Activated T-helper 2 cell treated with anti-CD3 and anti-CD28 coated beads, Interferon-gamma antibody, Interleukin-2, Interleukin-4, amounts not matched to agents 10 μg/mL and 5 μg/mL and 100 μg/mL, durations not matched to agents 14 hours and 24 hours and 36 hours (primary cell): Measurements from ENCODE around the gene GHITM. TPM values are rescaled to one million over a fixed set of nuclear protein-coding genes. Genes with fewer than 3 reads are reported as not detected.
"Not testable (repeated sequence)": the region's sequence is repeated elsewhere in the genome, so short reads cannot be mapped to it uniquely, and the experiment has no call there.

Source experiments
- DNase-seq: peaks from one replicate; pipeline ENCODE4 v3.0.0; 2021; ENCODE audit warnings: low spot score
- H3K27ac Mint-ChIP-seq: one replicate; pipeline ENCODE4 v1.8.0; 2021; ENCODE audit warnings: mixed read lengths
- H3K27me3 Mint-ChIP-seq: one replicate; pipeline ENCODE4 v1.8.0; 2021; ENCODE audit warnings: low read depth, mixed read lengths
- H3K36me3 Mint-ChIP-seq: one replicate; pipeline ENCODE4 v1.8.0; 2021; ENCODE audit warnings: low read depth, mixed read lengths
- H3K4me1 Mint-ChIP-seq: one replicate; pipeline ENCODE4 v1.8.0; 2021; ENCODE audit warnings: low read depth, mixed read lengths
- H3K4me3 Mint-ChIP-seq: one replicate; pipeline ENCODE4 v1.8.0; 2021; ENCODE audit warnings: low read depth, mild to moderate bottlenecking, moderate library complexity, mixed read lengths
- H3K9me3 Mint-ChIP-seq: one replicate; pipeline ENCODE4 v1.8.0; 2021; ENCODE audit warnings: mixed read lengths
- intact Hi-C: fragments of 100-400 bp; cut with micrococcal nuclease; formaldehyde crosslinking; loops from one replicate; pipeline ENCODE4 v1.15.1; 2023
- total RNA-seq: library from RNA; stranded (reverse); gene quantifications from 2 replicates; pipeline ENCODE4 v1.2.3, GENCODE V29; 2022

The GHITM gene
- total RNA-seq, 1 donor from 2014 or later = 141 TPM

DNA sequence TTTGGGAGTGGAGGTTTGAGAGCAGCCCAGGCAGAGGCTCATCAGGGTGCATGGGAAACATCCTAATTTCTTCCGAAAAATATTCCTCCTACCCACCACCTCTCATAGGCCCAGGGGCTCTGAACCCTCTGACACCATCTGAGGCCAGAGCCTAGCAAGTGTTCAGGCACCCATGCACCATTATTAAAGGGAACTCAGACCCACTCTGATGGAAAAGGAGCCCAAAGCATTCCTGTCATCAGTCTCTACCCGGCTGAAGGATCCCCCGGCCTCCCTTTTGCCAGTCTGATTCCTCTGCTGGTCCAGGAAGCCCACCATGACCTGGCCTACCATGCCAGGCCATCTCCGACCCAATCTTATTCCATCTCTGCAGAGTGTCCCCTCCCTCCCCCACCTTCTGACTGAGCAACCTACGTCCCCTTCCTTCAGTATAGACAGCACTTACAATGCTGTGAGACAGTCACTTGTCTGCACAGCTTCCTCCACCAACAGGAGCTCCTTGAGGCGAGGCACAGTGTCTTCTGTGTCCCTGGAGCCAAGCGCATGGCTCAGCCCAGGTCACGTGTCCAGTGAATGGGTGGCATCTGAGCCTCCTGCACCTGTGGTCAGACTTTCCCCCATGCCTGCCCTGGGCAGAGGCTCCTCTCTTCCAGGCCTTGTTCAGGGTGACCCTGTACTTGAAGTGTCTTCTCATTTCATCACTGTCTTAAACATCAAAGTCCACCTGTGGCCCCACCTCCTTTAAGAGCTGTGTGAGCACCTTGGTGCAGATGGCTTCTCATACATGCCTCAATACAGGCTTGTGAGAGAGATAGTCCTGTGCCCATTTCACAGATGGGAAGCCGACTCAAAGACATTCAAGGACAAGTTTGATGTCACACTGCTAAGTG, 33.4 kb downstream of the GHITM start:
- Mint-ChIP-seq H3K27me3 (no peaks in the 10 kb centered on the region), H3K9me3 (no peaks in the 10 kb centered on the region), H3K27ac (no peak overlapping the region), H3K4me1 (peaks cover 4% of the 10 kb centered on the region), H3K36me3 (no peaks in the 10 kb centered on the region), H3K4me3 (no peak overlapping the region)
- intact Hi-C loops = no loop called here
- DNase-seq = no peak

DNA sequence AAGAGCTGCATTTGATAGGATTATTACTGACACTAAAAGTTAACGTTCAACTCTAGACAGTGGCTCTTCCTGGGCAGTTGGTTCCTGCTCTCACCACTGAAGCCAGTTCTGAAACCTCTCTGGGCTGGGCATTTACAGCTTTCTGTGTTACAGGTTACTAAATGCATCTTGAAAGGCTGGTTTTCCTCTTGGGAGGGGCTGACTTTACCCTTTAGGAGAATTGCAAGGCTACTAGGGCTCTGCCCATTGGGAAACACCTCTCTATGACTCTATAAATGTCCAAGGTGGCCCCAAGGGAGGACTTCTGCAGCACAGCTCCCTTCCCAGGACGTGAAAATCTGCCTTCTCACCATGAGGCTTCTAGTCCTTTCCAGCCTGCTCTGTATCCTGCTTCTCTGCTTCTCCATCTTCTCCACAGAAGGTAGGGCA, 34.2 kb downstream of the GHITM start, which contains the start of gene GPR15LG:
Gene GPR15LG, plus strand, starts transcription at position 301 of the 429 bp plus-strand sequence. Its CDS starts 51 bp downstream, at position 352.
- H3K36me3 Mint-ChIP-seq = no peaks in the 10 kb centered on the region
- DNase-seq = no peak
- peaks cover 4% of the 10 kb centered on the region for H3K4me1 Mint-ChIP-seq
- no peak within 1 kb of the TSS for H3K4me3 Mint-ChIP-seq
- no peaks in the 10 kb centered on the region for H3K9me3 Mint-ChIP-seq
- intact Hi-C loops = no loop called here
- no peak within 1 kb of the TSS for H3K27ac Mint-ChIP-seq
- H3K27me3 Mint-ChIP-seq = no peaks in the 10 kb centered on the region

DNA sequence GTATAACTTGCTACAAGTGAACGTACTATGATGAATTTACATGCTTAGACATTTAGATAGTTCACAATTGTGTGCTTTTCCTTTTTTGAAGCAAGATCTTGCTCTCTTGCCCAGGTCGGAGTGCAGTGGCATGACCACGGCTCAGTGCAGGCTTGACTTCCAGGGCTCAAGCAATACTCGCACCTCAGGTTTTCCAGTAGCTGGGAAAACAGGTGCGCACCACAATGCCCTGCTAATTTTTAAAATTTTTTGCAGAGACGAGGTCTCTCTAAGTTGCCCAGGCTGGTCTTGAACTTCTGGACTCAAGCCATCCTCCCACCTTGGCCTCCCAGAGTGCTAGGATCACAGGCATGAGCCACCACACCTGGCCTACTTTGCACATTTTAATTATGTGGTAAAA, 36.1 kb downstream of the GHITM start:
- no peaks in the 10 kb centered on the region for H3K27me3 Mint-ChIP-seq

DNA sequence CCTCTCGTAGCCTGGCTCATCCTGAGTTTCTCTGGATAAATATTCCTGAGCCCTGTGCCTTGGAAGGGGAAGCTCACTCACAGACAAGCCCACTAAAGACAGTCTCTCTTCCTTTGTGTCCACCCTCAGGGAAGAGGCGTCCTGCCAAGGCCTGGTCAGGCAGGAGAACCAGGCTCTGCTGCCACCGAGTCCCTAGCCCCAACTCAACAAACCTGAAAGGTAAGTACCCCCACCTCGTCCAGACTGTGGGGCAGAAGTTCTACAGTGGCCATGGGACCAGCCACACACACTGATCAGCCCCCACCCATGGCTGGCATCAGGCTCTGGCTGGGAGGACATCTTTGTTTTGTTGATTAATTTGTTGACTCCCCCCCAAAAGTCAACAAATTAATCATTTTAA, 37.0 kb downstream of the GHITM start:
- Mint-ChIP-seq H3K9me3 (no peaks in the 10 kb centered on the region), H3K27ac (no peak overlapping the region), H3K4me1 (peaks cover 4% of the 10 kb centered on the region), H3K36me3 (no peaks in the 10 kb centered on the region), H3K4me3 (no peak overlapping the region), H3K27me3 (no peaks in the 10 kb centered on the region)
- intact Hi-C loops = no loop called here
- DNase-seq = no peak

More for the DNA sequence above, 36.1 kb downstream of the GHITM start:
- intact Hi-C loops = no loop called here
- H3K4me3 Mint-ChIP-seq = no peak overlapping the region
- DNase-seq = no peak
- H3K27ac Mint-ChIP-seq = no peak overlapping the region
- H3K36me3 Mint-ChIP-seq = no peaks in the 10 kb centered on the region
- H3K4me1 Mint-ChIP-seq = peaks cover 4% of the 10 kb centered on the region
- no peaks in the 10 kb centered on the region for H3K9me3 Mint-ChIP-seq

DNA sequence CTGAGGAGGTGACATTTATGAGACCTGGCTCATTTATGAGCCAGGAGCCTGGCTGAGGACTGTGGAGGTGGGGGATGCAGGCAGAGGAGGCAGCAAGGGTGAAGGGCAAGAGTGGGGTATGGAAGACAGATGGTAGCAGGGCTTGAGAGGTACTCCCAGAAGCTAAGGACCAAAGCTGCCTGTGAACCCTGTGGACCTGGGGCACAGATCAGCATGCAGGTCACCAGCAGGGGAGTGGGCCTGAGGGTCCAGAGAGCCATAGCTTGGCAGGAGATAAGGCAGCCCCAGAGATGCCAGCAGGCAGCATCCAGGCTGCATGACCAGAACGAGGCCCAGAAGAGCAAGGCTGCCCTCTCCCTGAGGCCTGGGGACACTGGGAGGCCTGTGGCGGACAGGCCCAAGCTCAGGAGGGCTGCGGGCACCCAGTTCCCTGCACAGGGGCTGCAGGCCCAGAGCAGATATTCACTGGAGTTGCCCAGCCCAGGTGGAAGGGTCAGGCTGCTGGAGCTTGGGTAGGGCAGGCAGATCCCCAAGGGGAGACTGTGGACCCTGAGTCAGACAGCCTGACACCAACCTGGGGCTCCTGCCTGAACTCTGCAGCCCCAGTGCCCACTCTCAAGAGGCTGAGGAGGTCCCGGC, 37.6 kb downstream of the GHITM start:
- peaks cover 4% of the 10 kb centered on the region for H3K4me1 Mint-ChIP-seq
- H3K36me3 Mint-ChIP-seq = no peaks in the 10 kb centered on the region
- intact Hi-C loops = no loop called here
- no peaks in the 10 kb centered on the region for H3K27me3 Mint-ChIP-seq
- no peaks in the 10 kb centered on the region for H3K9me3 Mint-ChIP-seq
- DNase-seq = no peak
- H3K27ac Mint-ChIP-seq = no peak overlapping the region
- H3K4me3 Mint-ChIP-seq = no peak overlapping the region

DNA sequence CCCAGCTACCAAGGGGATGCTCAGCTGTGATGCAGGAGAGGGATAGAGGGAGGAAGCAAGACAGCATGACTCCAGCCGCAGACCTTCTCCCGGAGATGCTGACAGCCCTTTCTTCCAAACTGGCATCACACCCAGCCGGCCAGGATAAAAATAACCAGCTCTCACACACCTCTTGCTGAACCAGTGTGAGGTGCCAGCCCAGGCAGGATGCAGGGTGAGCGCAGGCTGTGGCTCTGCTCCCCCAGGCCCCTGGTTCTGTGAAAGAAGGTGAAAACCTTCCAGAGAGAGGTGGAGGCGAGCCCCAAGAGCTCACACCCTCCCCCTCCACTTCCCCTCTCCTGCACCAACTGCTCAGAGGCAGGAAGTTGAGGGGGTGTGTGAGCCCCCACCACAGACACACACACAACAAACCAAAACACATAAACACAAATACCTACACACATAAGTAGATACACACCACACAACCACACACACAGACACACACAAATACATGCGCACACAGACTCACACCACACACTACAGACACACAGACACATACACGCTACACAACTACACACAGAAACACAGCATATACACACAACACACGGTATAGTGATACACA, 38.3 kb downstream of the GHITM start:
- H3K27me3 Mint-ChIP-seq = no peaks in the 10 kb centered on the region
- H3K4me1 Mint-ChIP-seq = peaks cover 4% of the 10 kb centered on the region
- no peaks in the 10 kb centered on the region for H3K9me3 Mint-ChIP-seq
- no peak overlapping the region for H3K27ac Mint-ChIP-seq
- DNase-seq = no peak
- H3K36me3 Mint-ChIP-seq = no peaks in the 10 kb centered on the region
- H3K4me3 Mint-ChIP-seq = no peak overlapping the region
- intact Hi-C loops = no loop called here

DNA sequence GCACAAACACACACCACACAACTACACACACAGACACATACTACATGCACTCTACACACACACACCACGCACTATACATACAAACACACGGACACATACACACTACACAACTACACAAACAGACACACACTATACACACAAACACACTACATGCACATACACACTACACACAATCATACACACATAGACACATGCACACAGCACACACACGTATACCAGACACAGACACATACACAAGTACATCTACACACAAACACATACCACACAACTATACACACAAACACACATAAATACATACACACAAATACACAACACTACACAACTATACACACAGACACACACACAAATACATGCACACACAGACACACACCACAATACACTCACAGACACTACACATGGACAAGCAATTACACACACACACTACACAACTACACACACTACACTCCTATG, 38.9 kb downstream of the GHITM start:
- Mint-ChIP-seq H3K4me1 (peaks cover 4% of the 10 kb centered on the region), H3K27ac (no peak overlapping the region), H3K27me3 (no peaks in the 10 kb centered on the region), H3K36me3 (no peaks in the 10 kb centered on the region), H3K4me3 (no peak overlapping the region), H3K9me3 (no peaks in the 10 kb centered on the region)
- no peak for DNase-seq
- intact Hi-C loops = no loop called here

DNA sequence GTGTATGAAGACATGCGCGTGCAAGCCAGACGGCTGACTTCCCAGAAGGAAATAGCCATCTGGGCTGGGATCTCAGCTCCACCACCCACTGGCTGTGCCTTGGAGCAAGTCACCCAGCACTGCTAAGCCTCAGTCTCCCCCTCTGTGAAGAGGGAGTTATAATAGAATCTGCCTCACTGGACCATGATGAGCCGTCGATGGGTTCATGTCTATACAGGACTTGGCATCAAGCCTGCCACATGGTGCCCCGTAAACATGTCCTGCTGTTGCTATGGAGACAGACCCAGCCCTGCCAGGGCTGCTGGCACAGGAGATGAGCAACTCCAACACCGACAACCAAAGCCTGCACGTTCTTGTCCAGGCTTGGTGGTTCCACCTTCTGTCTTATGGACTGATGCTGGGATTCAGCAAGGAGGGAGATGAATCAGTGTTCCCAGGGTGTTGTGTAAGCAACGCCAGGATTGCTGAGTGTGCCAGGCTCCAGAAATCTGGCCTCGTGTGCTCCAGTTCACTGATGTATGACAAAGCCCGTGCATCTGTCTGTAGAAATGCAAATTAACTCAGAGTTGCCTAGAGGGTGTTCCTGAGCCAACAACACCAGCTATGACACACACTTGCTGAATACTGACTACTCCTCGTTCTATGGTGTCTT, 39.9 kb downstream of the GHITM start:
- intact Hi-C loops = no loop called here
- no peaks in the 10 kb centered on the region for H3K36me3 Mint-ChIP-seq
- H3K9me3 Mint-ChIP-seq = no peaks in the 10 kb centered on the region
- H3K4me1 Mint-ChIP-seq = peaks cover 4% of the 10 kb centered on the region
- DNase-seq = no peak
- H3K27ac Mint-ChIP-seq = no peak overlapping the region
- no peaks in the 10 kb centered on the region for H3K27me3 Mint-ChIP-seq
- H3K4me3 Mint-ChIP-seq = no peak overlapping the region

DNA sequence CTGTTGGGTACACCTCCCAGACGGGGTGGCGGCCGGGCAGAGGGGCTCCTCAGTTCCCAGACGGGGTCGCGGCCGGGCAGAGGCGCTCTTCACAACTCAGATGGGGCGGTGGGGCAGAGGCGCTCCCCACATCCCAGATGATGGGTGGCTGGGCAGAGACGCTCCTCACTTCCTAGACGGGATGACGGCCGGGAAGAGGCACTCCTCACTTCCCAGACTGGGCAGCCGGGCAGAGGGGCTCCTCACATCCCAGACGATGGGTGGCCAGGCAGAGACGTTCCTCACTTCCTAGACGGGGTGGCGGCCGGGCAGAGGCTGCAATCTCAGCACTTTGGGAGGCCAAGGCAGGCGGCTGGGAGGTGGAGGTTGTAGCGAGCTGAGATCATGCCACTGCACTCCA, 41.1 kb downstream of the GHITM start:
- H3K4me3 Mint-ChIP-seq, H3K27ac Mint-ChIP-seq, H3K4me1 Mint-ChIP-seq, H3K36me3 Mint-ChIP-seq, H3K27me3 Mint-ChIP-seq, intact Hi-C loops, DNase-seq, H3K9me3 Mint-ChIP-seq: not testable (repeated sequence)

DNA sequence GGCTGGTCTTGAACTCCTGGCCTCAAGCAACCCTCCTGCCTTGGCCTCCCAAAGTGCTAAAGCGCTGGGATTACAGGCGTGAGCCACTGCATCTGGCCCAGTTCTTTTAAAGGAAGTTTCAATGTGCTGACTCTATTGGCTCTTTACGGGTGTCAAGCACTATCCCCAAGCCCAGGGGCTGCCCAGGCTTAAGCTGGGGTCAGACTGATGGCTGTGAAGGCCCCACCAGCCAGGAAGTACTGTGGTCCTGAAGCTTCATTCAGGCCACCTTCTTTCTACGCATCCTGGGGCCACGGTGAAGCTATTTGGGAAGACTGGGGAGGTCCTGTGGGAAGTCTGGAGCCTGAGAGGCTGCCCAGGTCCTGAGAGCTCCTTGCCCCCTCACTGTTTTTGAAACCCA, 42.3 kb downstream of the GHITM start:
- H3K9me3 Mint-ChIP-seq = no peaks in the 10 kb centered on the region
- no peak for DNase-seq
- no peaks in the 10 kb centered on the region for H3K27me3 Mint-ChIP-seq
- peaks cover 3% of the 10 kb centered on the region for H3K4me1 Mint-ChIP-seq
- intact Hi-C loops = no loop called here
- H3K36me3 Mint-ChIP-seq = no peaks in the 10 kb centered on the region
- no peak overlapping the region for H3K4me3 Mint-ChIP-seq
- no peak overlapping the region for H3K27ac Mint-ChIP-seq

DNA sequence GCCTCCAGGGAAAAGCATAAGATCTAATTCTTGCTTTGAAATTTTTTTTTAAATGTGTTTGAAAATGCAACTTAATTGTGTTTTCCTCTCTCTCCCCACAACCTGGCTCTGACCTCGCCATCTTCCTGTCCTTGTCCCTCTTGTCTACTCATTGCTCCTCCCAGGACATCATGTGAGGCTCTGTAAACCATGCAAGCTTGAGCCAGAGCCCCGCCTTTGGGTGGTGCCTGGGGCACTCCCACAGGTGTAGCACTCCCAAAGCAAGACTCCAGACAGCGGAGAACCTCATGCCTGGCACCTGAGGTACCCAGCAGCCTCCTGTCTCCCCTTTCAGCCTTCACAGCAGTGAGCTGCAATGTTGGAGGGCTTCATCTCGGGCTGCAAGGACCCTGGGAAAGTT, 45.2 kb downstream of the GHITM start:
- Mint-ChIP-seq H3K4me1 (no peaks in the 10 kb centered on the region), H3K36me3 (no peaks in the 10 kb centered on the region), H3K4me3 (no peak overlapping the region), H3K27ac (no peak overlapping the region), H3K9me3 (no peaks in the 10 kb centered on the region), H3K27me3 (no peaks in the 10 kb centered on the region)
- intact Hi-C loops = no loop called here
- DNase-seq = no peak

DNA sequence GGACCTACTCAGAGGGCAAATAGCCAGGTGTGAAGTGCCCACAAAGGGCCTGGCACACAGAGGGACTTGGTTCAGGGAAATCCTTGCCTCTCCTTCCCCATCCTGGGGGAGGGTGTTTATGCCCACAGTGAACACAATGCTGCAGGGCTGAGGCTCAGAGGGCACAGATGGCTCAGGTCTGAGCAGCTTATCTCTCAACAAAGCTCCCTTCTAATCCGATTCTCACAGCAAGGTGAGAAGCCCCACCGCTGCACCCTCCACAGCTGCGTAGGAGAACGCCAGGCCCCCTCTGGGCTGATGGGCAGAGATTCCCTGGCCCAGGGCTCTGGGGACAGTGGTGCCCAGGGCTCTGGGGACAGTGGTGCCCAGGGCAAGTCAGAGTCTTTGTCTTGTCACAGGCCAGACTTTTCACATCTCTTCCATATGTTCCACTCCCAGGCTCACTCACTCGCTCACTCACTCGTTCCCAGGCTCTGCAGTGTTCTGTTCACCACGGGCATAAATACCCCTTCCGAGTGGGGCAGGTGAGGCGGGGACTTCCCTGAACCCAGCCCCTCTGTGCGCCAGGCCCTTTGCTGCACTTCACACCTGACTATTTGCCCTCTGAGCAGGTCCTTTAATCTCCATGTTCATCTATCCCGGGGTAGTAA, 46.3 kb downstream of the GHITM start:
- no peaks in the 10 kb centered on the region for H3K27me3 Mint-ChIP-seq
- H3K9me3 Mint-ChIP-seq = no peaks in the 10 kb centered on the region
- no peaks in the 10 kb centered on the region for H3K36me3 Mint-ChIP-seq
- no peak overlapping the region for H3K27ac Mint-ChIP-seq
- no peak for DNase-seq
- H3K4me3 Mint-ChIP-seq = no peak overlapping the region
- H3K4me1 Mint-ChIP-seq = no peaks in the 10 kb centered on the region
- intact Hi-C loops = no loop called here
